Fibroblast of mammary gland (primary cell): ENCODE data around the gene ARID3C.
"Not testable (repeated sequence)": the region's sequence is repeated elsewhere in the genome, so short reads cannot be mapped to it uniquely, and the experiment has no call there.

Source experiments
- DNase-seq: peaks from one replicate; pipeline ENCODE4 v3.0.0-alpha.2; 2010; ENCODE audit warnings: low read depth
- H3K4me3 ChIP-seq: 2 replicates; pipeline ENCODE4 v1.5.1; 2011; ENCODE audit warnings: low read depth, mild to moderate bottlenecking, low read length, moderate library complexity; ENCODE audit not compliant: control insufficient read depth
- TF ChIP-seq, protein P1 (sequence below): conservative IDR thresholded peaks from 2 replicates; pipeline ENCODE4 v1.5.1; 2011; ENCODE audit warnings: low read depth, low read length, inconsistent platforms; ENCODE audit not compliant: control insufficient read depth, insufficient read depth

The ARID3C gene

GRCh38 chr9:34646211-34647083 is 17.6 kb upstream of the ARID3C start, which contains the start of gene GALT:
GALT (plus strand) TSS chr9:34646675; CDS start chr9:34646705, 30 bp downstream.
- TF ChIP-seq, protein P1, sequence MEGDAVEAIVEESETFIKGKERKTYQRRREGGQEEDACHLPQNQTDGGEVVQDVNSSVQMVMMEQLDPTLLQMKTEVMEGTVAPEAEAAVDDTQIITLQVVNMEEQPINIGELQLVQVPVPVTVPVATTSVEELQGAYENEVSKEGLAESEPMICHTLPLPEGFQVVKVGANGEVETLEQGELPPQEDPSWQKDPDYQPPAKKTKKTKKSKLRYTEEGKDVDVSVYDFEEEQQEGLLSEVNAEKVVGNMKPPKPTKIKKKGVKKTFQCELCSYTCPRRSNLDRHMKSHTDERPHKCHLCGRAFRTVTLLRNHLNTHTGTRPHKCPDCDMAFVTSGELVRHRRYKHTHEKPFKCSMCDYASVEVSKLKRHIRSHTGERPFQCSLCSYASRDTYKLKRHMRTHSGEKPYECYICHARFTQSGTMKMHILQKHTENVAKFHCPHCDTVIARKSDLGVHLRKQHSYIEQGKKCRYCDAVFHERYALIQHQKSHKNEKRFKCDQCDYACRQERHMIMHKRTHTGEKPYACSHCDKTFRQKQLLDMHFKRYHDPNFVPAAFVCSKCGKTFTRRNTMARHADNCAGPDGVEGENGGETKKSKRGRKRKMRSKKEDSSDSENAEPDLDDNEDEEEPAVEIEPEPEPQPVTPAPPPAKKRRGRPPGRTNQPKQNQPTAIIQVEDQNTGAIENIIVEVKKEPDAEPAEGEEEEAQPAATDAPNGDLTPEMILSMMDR = peak; percentile 43
- peak within 1 kb of the TSS; percentile 56 for H3K4me3 ChIP-seq
- peak; percentile 77 for DNase-seq

DNA sequence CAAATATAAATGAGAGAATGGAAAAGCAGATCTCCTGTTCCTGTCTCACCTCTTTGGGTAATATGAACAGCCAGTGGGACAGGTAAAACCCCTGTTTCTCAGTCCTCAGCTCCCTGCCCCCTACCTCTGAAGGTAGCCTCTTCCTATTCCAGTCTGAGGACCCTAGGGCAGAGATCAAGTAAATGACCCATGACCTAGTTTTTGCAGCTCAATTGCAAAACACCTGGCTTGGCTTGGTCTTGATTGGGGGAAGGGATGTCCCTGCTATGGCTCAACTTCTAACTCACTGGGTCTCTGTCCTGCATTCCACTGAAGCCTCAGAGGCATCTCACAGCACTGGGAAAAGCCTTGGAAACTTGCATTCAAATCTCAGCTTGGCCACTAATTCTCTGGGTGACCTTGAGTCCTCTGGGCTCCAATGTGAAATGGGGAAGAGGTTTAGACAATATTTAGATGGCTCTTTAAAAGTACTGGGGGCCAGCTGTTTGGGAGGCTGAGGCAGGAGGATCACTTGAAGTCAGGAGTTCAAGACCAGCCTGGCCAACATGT is 16.0 kb upstream of the ARID3C start:
- no peak for DNase-seq
- no peak overlapping the region for H3K4me3 ChIP-seq
- TF ChIP-seq, protein P1 = no peak

DNA sequence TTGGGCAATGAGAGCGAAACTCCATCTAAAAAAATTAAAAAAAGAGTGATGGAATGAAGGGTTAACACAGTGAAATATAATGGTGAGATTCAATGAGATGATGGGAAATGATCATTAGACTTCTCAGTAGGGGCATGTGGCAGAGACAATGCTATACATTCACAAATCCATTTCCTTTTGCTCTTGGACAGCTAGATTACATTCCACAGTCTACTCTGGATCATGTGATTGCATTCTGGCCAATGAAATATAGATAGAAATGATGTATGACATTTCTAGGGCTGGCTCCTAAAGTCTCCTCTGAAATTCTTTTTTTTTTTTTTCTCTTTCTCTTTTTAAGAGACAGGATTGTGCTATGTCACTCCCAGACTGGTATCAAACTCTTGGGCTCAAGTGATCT is 13.8 kb upstream of the ARID3C start:
- TF ChIP-seq, protein P1 = no peak
- H3K4me3 ChIP-seq = no peak overlapping the region
- DNase-seq = no peak

GRCh38 chr9:34639322-34639721 is 10.5 kb upstream of the ARID3C start:
- H3K4me3 ChIP-seq, DNase-seq: not testable (repeated sequence)

DNA sequence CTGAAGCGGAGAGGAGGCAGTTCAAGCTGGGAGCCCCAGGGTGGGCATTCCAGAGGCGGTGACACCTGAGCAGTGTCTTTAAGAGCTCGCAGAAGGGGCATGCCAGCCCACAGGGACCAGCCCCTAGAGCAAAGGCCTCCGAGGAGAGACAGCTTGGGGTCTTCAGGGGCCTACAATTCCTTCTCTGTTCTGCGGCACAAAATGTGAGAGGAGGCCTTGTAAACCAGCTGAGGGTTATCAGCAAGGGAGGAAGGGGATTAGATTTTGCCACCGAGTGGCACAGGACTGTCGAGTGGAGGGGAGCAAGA is 9.2 kb upstream of the ARID3C start:
- H3K4me3 ChIP-seq = peak overlapping the region; percentile 88
- TF ChIP-seq, protein P1 = no peak
- no peak for DNase-seq

- peak within 1 kb of the TSS; percentile 88 for H3K4me3 ChIP-seq
- TF ChIP-seq, protein P1 = no peak
- peak; percentile 88 for DNase-seq
These were observed 8.7 kb upstream of the ARID3C start, which contains the start of gene SIGMAR1 for GRCh38 chr9:34637356-34638137. SIGMAR1 (minus strand) TSS chr9:34637787; CDS start chr9:34637697, 90 bp downstream.
